Choroid plexus epithelial cell (primary cell): Measurements from ENCODE around the gene PTP4A2.

Experiments
- DNase-seq: peaks from one replicate; pipeline ENCODE4 v3.0.0-alpha.2; 2010; ENCODE audit warnings: low read depth
- H3K4me3 ChIP-seq: 2 replicates; pipeline ENCODE4 v1.5.1; 2011; ENCODE audit warnings: low read depth, mild to moderate bottlenecking, control low read depth, low read length, moderate library complexity
- CTCF ChIP-seq: conservative IDR thresholded peaks from 2 replicates; pipeline ENCODE4 v1.5.1; 2011; ENCODE audit warnings: low read depth, mild to moderate bottlenecking, control low read depth, inconsistent platforms, low read length, moderate library complexity

PTP4A2 gene

GRCh38 chr1:31906557-31906956 lies 31.6 kb downstream of the PTP4A2 start:
- DNase-seq = no peak
- no peak overlapping the region for H3K4me3 ChIP-seq
- TF ChIP-seq CTCF = no peak

DNA sequence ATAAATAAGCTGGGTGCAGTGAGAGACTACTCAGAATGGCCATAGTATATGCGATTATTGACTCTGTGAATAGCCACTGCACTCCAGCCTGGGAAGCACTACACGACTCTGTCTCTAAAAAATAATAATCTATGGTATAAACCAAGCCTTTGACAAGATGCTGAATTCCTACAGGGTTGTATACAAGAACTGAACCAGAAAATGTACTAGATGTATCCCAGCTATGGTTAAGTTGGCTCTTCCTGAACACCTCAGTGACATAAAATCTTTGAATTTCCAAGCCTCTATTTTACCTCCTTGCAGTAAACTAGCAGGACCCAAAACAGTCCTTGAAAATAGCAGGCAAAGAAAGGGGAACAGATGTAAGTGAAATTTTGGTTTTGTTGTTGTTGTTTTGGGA lies 32.5 kb downstream of the PTP4A2 start:
- no peak overlapping the region for H3K4me3 ChIP-seq
- no peak for TF ChIP-seq CTCF
- DNase-seq = no peak

- H3K4me3 ChIP-seq = no peak overlapping the region
- DNase-seq = no peak
- no peak for TF ChIP-seq CTCF
Observed at GRCh38 chr1:31905093-31905509, 33.1 kb downstream of the PTP4A2 start.

- no peak overlapping the region for H3K4me3 ChIP-seq
- DNase-seq = peak; percentile 66
- TF ChIP-seq CTCF = no peak
Observed at GRCh38 chr1:31904339-31905092, 33.7 kb downstream of the PTP4A2 start.

DNA sequence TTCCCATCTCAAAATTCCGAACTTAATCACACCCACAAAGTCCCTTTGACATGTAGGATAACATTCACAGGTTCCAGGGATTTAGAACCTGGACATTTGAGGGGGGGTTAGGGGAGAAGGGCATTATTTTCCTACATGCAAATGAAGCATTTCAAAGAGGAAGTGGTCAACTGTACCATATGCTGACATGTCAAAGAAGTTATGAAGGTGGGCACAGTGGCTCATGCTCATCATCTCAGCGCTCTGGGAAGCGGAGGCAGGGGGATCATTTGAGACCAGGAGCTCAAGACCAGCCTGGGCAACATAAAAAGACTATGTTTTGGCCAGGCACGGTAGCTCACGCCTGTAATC lies 35.7 kb downstream of the PTP4A2 start:
- no peak for TF ChIP-seq CTCF
- DNase-seq = no peak
- no peak overlapping the region for H3K4me3 ChIP-seq

GRCh38 chr1:31901838-31902509 lies 36.2 kb downstream of the PTP4A2 start:
- no peak for TF ChIP-seq CTCF
- DNase-seq = no peak
- no peak overlapping the region for H3K4me3 ChIP-seq

DNA sequence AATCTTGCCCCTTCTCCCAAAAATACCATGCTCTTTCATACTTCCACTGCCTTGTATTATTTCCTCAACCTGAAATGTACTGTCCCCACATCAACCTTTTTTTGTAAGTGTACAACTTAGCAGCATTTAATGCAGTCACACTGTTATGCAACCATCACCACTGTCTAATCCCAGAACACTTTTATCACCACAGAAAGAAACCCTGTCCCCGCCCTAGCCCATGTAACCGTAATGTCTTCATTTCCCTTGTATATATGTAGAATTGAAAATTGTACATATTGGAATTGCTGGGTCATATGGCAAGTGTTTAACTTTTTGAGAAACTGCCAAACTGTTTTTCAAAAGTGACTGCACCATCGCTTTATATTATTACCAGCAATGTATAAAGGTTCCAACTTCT lies 37.4 kb downstream of the PTP4A2 start:
- no peak overlapping the region for H3K4me3 ChIP-seq
- TF ChIP-seq CTCF = no peak
- no peak for DNase-seq
